Measurements from ENCODE around the gene MED4. TPM values are rescaled to one million over a fixed set of nuclear protein-coding genes. Genes with fewer than 3 reads are reported as not detected.

Gene MED4
- total and polyA plus RNA-seq, 9 of the 15 experiments (the other 6 are each of a cell fraction or from before 2014, with no cell fraction given): 24.5 to 87.3 (median 58.3) TPM

DNA sequence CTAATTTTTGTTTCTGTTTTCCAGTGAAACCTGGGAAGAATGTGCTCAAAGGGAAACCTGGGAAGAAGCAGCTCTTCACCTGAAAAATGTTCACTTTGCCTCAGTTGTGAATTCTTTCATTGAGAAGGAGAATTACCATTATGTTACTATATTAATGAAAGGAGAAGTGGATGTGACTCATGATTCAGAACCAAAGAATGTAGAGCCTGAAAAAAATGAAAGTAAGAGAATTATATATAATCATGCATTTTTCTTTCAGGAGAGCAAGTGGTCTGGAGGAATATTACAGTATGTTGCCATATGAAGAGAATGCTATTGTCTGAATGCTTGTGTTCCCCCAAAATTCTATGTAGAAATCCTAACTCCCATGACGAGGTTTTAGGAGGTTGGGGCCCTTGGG, 54.0 kb downstream of the MED4 start:
- H3K9me3 ChIP-seq (replicated peaks; ENCODE audit: control insufficient read depth, insufficient read depth, low read depth, low read length): no peaks in the 10 kb centered on the region
- CTCF ChIA-PET (ENCODE audit: low intra/inter-chr PET ratio): no interaction called here
- DNase-seq (ENCODE audit: extremely low read depth in 1 of 4, low spot score in 3 of 4) (no peak), FAIRE-seq (no peak), ATAC-seq (no peak)
- H3K9ac ChIP-seq (ENCODE audit: insufficient read depth in 1 of 2, low read depth in 2 of 2, low read length in 2 of 2): no peak overlapping the region
- in situ Hi-C loops (cut with MboI): no loop called here
- no peaks in the 10 kb centered on the region for H3K27me3 ChIP-seq (ENCODE audit: control insufficient read depth in 2 of 2, insufficient read depth in 2 of 2, low read length in 2 of 2)
- no peak overlapping the region for H3K27ac ChIP-seq (ENCODE audit: extremely low read depth, low read depth, low read length)
- no peak for TF ChIP-seq NRF1 (conservative IDR thresholded peaks at IDR 0.05 in 1 of 2, IDR thresholded peaks at IDR 0.05 in 1 of 2)
- no peak for TF ChIP-seq NR2C1 (IDR thresholded peaks at IDR 0.05)
- TF ChIP-seq NR2C1 (tag; IDR thresholded peaks at IDR 0.05): no peak
- TF ChIP-seq TSC22D4 (tag; IDR thresholded peaks at IDR 0.05): no peak
- no peak for TF ChIP-seq ZNF695 (CRISPR knock-in tag; IDR thresholded peaks at IDR 0.05)
- no peak for TF ChIP-seq ZBTB26 (CRISPR knock-in tag; IDR thresholded peaks at IDR 0.05)
- TF ChIP-seq PYGO2 (tag; IDR thresholded peaks at IDR 0.05): no peak
- no peak for TF ChIP-seq KAT8 (IDR thresholded peaks at IDR 0.05; ENCODE audit: low read depth)
- TF ChIP-seq CCNT2 (IDR thresholded peaks at IDR 0.05; ENCODE audit: borderline replicate concordance, extremely low read depth, insufficient read length, low read depth, low read length): no peak
- TF ChIP-seq ZNF766 (CRISPR knock-in tag; conservative IDR thresholded peaks at IDR 0.05): no peak
- TF ChIP-seq ZNF263 (CRISPR knock-in tag; IDR thresholded peaks at IDR 0.05; ENCODE audit: borderline replicate concordance): no peak
- no peak overlapping the region for H2AFZ ChIP-seq (ENCODE audit: low read depth, low read length)
- POLR2A ChIA-PET: no interaction called here
- no peaks in the 10 kb centered on the region for H3K9me1 ChIP-seq (ENCODE audit: control insufficient read depth, insufficient read depth, low read length)
- H4K20me1 ChIP-seq (replicated peaks; ENCODE audit: control insufficient read depth, insufficient read depth, low read length): no peaks in the 10 kb centered on the region
- no peak overlapping the region for H3K4me2 ChIP-seq (ENCODE audit: insufficient read depth, low read length)
- H3K4me1 ChIP-seq (replicated peaks in 1 of 2; ENCODE audit: control insufficient read depth in 2 of 2, insufficient read depth in 2 of 2, low read length in 2 of 2): peaks cover 3 to 9% of the 10 kb centered on the region in 2 experiments; a peak in 4 of 5 replicates
- intact Hi-C loops (cut with micrococcal nuclease): no loop called here
- no peak overlapping the region for H3K4me3 ChIP-seq
- H3K36me3 ChIP-seq (ENCODE audit: control insufficient read depth, insufficient read depth, low read length): peaks cover 25% of the 10 kb centered on the region; the same call in 2 of the 3 replicates
- WGBS (ENCODE audit: insufficient coverage, low coverage, missing lambda C conversion rate): 75% methylated on average over 1 of the region's 1 CpG
- peaks cover 25% of the 10 kb centered on the region for H3K79me2 ChIP-seq (ENCODE audit: control insufficient read depth, insufficient read depth, low read length)
- no TSS peak for BruUV-seq (replicated peaks)
